ENCODE data around the gene PCID2.
"Not testable (repeated sequence)": the region's sequence is repeated elsewhere in the genome, so short reads cannot be mapped to it uniquely, and the experiment has no call there.

Gene PCID2

DNA sequence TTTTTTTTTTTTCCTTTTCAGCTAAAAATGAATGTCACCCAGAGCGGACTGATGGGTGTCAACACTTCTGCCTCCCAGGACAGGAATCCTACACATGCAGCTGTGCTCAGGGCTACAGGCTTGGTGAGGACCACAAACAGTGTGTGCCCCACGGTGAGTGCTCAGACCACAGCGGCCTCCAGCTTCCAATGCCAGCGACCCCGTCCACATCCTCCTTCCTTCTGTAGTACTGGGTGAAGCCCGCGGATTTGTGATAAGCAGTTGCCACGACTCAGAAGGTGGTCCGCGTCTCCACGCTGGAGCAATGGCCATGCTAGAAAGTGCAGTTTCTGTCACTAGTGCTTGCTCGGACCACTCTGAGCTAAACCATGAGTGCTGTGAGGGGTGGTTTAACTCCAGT, 44.0 kb downstream of the PCID2 start:
- DNase-seq (ENCODE audit: low spot score), result no peak

GRCh38 chr13:113162783-113163685, 45.4 kb downstream of the PCID2 start:
- DNase-seq (ENCODE audit: low spot score), result peak; percentile 43

DNA sequence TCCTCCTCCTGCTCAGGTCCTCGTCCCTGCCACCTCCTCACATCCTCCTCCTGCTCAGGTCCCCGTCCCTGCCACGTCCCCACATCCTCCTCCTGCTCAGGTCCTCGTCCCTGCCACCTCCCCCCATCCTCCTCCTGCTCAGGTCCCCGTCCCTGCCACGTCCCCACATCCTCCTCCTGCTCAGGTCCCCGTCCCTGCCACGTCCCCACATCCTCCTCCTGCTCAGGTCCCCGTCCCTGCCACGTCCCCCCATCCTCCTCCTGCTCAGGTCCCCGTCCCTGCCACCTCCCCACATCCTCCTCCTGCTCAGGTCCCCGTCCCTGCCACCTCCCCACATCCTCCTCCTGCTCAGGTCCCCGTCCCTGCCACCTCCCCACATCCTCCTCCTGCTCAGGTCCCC, 46.5 kb downstream of the PCID2 start:
- not testable (repeated sequence) for DNase-seq (ENCODE audit: low spot score)

DNA sequence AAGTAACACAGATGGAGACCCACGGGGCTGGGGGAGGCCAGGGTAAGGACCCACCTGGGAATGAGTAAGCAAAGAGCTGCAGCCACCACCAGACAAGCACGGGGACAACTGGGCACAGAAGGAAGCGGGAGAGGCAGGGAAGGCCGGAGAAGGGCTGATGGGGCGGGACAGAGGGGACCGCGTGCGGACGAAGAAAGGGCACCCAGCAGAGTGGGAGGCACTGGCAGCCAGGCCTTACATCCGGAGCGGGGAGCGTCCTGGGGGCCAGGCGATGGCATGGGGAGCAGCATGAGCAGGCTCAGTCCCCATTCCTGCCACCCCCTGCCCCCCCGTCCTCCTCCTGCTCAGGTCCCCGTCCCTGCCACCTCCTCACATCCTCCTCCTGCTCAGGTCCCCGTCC, 47.0 kb downstream of the PCID2 start:
- no peak for DNase-seq (ENCODE audit: low spot score)

DNA sequence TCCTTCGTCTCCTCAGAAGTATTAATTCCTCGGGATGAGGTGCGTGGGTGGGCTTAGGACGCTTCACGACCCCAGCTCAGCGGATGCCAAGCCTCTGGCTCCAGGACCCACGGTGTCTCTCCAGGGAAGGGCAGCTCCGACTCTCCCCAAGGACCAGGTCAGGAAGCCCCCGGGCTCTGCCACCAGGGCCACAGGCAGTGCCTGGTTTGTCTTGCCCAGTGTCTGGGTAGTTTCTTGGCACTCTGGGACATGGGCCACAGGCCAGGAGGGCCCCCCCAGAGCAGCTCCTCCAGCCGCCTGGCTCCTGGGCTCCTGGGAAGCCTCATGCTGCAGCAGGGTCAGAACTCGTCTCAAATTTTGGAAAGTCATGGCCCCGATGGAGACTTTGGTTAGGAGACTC, 47.5 kb downstream of the PCID2 start:
- no peak for DNase-seq (ENCODE audit: low spot score)

GRCh38 chr13:113159701-113160100, 48.8 kb downstream of the PCID2 start:
- DNase-seq (ENCODE audit: low spot score), result peak; percentile 55

DNA sequence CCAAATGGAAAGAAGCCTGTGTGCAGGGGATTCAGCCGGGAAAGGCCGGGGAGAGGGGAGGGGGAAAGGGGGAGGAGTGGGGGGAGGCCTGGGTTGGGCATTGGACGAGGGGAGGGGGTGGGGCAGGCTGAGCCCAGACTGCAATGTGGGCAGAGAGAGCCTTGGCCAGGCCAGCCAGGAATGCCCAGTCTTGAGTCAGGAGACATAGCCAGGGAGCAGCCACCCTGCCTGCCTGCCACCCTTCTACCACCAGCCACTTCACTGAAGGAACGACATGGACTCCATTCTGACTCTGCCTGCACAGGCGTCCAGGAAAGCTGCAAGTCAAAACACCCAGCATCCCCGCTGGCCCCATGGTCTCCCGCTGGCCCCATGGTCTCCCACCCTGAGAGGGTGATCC, 49.5 kb downstream of the PCID2 start:
- no peak for DNase-seq (ENCODE audit: low spot score)

DNA sequence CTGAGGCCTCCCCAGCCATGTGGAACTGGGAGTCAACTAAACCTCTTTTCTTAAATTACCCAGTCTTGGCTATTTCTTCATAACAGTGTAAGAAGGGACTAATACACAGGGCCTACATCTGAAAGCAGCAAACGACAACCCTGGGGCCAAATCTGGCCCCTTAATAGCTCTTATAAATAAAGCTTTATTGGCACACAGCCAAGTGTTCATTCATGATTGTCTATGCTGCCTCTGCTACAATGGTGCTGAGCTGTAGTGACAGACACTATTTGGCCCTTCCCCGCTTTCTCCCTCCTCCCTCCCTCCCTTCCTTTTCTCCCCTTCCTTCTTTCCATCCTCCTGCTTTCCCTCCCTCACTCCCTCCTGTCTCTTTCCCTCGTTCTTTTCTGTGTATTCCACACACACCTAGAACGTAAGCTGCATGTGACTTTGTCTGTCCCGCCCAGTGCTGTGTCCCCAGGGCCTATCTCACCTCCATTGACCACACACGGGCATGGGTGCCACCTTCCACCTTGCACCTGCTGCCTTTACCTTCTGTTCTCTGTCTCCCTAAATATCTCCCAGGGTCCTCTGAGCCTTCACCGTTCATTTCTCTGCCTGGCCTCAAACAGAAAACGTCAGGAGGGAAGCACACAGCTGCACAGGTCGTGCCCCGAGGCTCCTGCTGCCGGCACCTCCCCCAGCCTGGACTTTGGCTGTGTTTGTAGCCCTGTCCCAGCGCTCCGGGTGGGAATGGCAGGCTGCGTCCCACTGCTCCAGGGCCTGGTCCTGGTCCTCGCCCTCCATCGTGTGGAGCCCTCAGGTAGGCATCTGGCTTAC, 50.3 kb downstream of the PCID2 start, which contains the start of gene PROZ:
PROZ (plus strand) TSS at position 720 of the 819 bp plus-strand sequence; CDS start at position 733, 13 bp downstream.
- peak; percentile 49 for DNase-seq (ENCODE audit: low spot score)

DNA sequence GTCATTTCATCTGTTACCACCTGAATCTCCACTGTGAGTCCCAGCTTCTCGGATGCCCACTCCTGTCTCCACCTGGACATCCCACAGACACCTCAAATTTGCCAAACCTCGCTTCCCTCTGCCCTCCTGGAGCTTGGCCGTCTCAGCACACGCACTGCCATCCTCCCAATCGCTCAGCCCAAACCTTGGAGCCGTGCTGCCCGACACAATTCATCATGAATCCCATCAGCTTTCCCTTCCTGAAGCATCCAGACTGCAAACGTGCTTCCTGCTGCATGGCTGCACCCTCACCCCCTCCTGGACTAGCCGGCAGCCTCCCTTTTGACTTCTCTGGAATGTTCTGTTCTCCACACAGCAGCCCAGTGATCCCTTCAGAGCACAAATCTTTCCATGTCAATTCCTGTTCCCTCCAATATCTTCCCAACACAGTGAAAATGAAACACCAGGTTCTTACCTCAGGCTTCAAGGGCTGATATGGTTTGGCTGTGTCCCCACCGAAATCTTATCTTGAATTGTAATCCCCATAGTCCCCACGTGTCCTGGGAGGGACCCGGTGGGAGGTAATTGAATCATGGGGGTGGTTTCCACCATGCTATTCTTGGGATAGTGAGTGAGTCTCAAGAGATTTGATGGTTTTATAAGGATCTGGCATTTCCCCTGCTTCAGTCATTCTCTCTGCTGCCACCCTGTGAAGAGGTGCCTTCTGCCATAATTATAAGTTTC, 51.1 kb downstream of the PCID2 start:
- DNase-seq (ENCODE audit: low spot score), result peak; percentile 30

DNA sequence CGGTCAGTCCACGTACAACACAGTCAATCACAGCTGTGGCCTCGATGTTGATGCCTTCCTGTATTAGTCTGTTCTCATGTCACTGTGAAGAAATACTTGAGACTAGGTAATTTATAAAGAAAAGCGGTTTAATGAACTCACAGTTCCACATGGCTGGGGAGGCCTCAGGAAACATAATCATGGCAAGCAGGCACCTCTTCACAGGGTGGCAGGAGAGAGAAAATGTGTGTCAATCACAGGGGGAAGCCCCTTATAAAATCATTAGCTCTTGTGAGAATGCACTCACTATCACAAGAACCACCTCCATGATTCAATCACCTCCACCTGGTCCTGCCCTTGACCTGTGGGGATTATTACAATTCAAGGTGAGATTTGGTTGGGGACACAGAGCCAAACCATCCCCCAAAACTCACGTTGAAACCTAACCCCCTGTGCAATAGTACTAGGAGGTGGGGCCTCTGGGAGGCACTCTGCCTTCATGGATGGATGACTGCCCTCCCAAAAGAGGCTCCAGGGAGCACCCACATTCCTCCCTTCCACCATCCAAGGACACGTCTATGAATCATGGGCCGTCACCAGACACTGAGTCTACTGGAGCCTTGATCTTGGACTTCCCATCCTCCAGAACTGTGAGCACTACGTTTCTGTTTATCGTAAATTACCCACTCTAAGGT, 52.4 kb downstream of the PCID2 start:
- peak; percentile 32 for DNase-seq (ENCODE audit: low spot score)

- DNase-seq (ENCODE audit: low spot score), result peak; percentile 36
Observed at GRCh38 chr13:113155201-113155600, 53.3 kb downstream of the PCID2 start.

GRCh38 chr13:113153810-113154748, 54.4 kb downstream of the PCID2 start:
- peak; percentile 85 for DNase-seq (ENCODE audit: low spot score)

GRCh38 chr13:113152984-113153809, 55.3 kb downstream of the PCID2 start:
- DNase-seq (ENCODE audit: low spot score), result peak; percentile 79

- DNase-seq (ENCODE audit: low spot score), result no peak
Observed at GRCh38 chr13:113152691-113152983, 55.8 kb downstream of the PCID2 start.

- DNase-seq (ENCODE audit: low spot score), result peak; percentile 54
Observed at GRCh38 chr13:113151745-113152690, 56.5 kb downstream of the PCID2 start.

- DNase-seq (ENCODE audit: low spot score), result peak; percentile 42
Observed at GRCh38 chr13:113150550-113151365, 57.7 kb downstream of the PCID2 start.

DNA sequence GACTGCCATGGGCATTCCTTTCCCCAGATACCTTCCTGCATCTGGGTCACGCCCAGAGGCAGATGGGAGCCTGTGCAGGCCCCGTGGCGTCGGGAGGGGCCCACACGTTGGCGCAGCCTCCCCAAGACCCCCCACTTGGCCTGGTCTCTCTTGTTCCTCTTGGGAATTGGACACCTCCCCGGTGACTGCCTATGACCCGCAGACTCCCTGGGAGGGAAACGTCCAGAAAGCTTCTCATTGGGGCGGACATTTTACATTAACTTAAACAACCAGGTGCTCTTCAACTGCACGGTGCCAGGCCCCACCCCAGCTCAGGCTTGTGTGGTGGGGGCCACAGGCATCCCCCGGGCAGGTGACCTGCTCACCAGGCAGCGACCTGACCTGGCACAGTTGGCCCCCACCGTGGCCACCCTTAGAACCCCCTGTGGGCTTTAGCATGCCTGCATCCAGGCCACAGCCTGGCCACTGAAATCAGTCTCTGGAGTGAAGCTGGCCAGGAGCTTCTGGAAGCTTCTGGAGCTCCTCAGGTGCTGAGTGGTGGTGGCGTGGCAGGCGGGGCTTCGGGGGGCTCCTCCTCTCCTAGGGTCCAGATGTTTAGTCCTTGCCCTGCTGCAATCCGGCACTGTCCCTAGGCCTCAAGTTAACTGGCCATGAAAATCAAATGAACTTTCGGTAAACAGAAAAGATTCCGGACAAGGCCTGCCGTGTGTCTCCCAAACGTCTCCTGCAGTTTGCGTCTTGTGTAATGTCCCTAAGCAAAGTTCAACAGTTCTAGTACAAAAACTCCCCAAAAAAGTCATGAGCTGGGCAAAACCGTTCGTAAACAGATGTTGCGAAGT, 58.5 kb downstream of the PCID2 start:
- DNase-seq (ENCODE audit: low spot score), result peak; percentile 45

Measured in ecto neural progenitor cell (in vitro differentiated cells).